Loucy (cell line): Measurements from ENCODE around the gene TOX2.
A peak's percentile ranks its signal among the peaks of the same experiment; 100 is the strongest.

ENCODE experiments used
- H2AFZ ChIP-seq: fragments of 200-600 bp; sonication (generic); 2 replicates; pipeline ENCODE4 v1.6.0; 2016; ENCODE audit warnings: antibody characterized with exemption, mild to moderate bottlenecking, low read length, moderate library complexity
- H3F3A ChIP-seq: fragments of 200-600 bp; 2 replicates; pipeline ENCODE4 v1.6.0; 2016; ENCODE audit warnings: antibody characterized with exemption, low read depth, mild to moderate bottlenecking
- H3K27me3 ChIP-seq: fragments of 200-600 bp; sonication (generic); 2 replicates; pipeline ENCODE4 v1.6.1; 2014; ENCODE audit warnings: low read length, mild to moderate bottlenecking; ENCODE audit not compliant: insufficient read depth, poor library complexity, severe bottlenecking
- H3K36me3 ChIP-seq: fragments of 200-600 bp; sonication (generic); 2 replicates; pipeline ENCODE4 v1.6.1; 2016; ENCODE audit warnings: low read length; ENCODE audit not compliant: insufficient read depth
- H3K4me1 ChIP-seq: fragments of 200-600 bp; sonication (generic); 2 replicates; pipeline ENCODE4 v1.5.1; 2014; ENCODE audit warnings: low read length, mild to moderate bottlenecking; ENCODE audit not compliant: insufficient read depth, poor library complexity, severe bottlenecking
- H3K4me2 ChIP-seq: fragments of 200-600 bp; sonication (generic); 2 replicates; pipeline ENCODE4 v1.6.0; 2014; ENCODE audit warnings: antibody characterized with exemption, low read length, low read depth, mild to moderate bottlenecking; ENCODE audit not compliant: poor library complexity, severe bottlenecking
- H3K4me3 ChIP-seq: fragments of 200-600 bp; sonication (generic); 2 replicates; pipeline ENCODE4 v1.5.1; 2014; ENCODE audit warnings: low read length, mild to moderate bottlenecking, mixed read lengths; ENCODE audit not compliant: poor library complexity, severe bottlenecking
- H3K79me2 ChIP-seq: fragments of 200-600 bp; sonication (generic); 2 replicates; pipeline ENCODE4 v1.6.1; 2014; ENCODE audit warnings: low read length; ENCODE audit not compliant: insufficient read depth
- H3K9ac ChIP-seq: fragments of 200-600 bp; sonication (generic); 2 replicates; pipeline ENCODE4 v1.6.0; 2014; ENCODE audit warnings: mild to moderate bottlenecking, low read depth, low read length, moderate library complexity; ENCODE audit not compliant: poor library complexity, severe bottlenecking
- H3K9me2 ChIP-seq: fragments of 200-600 bp; sonication (generic); replicated peaks from 2 replicates; pipeline ENCODE4 v1.6.1; 2016; ENCODE audit warnings: low read depth, low read length, mixed read lengths
- H3K9me3 ChIP-seq: fragments of 200-600 bp; sonication (generic); 2 replicates; pipeline ENCODE4 v1.6.1; 2014; ENCODE audit warnings: mild to moderate bottlenecking, antibody characterized with exemption, low read length, low read depth; ENCODE audit not compliant: insufficient read depth
- H4K20me1 ChIP-seq: fragments of 200-600 bp; sonication (generic); 2 replicates; pipeline ENCODE4 v1.6.0; 2014; ENCODE audit warnings: antibody characterized with exemption, low read length, mild to moderate bottlenecking; ENCODE audit not compliant: insufficient read depth, poor library complexity, severe bottlenecking
- EZH2phosphoT487 ChIP-seq: fragments of 200-600 bp; IDR thresholded peaks from 2 replicates; pipeline ENCODE4 v1.6.1; 2018; ENCODE audit warnings: antibody characterized with exemption, mild to moderate bottlenecking, moderate library complexity, borderline replicate concordance
- TF ChIP-seq, protein P1 (sequence below): fragments of 200-600 bp; sonication (generic); conservative IDR thresholded peaks from 2 replicates; pipeline ENCODE4 v1.5.1; 2014; ENCODE audit warnings: mild to moderate bottlenecking, antibody characterized with exemption, low read length

TOX2 gene

DNA sequence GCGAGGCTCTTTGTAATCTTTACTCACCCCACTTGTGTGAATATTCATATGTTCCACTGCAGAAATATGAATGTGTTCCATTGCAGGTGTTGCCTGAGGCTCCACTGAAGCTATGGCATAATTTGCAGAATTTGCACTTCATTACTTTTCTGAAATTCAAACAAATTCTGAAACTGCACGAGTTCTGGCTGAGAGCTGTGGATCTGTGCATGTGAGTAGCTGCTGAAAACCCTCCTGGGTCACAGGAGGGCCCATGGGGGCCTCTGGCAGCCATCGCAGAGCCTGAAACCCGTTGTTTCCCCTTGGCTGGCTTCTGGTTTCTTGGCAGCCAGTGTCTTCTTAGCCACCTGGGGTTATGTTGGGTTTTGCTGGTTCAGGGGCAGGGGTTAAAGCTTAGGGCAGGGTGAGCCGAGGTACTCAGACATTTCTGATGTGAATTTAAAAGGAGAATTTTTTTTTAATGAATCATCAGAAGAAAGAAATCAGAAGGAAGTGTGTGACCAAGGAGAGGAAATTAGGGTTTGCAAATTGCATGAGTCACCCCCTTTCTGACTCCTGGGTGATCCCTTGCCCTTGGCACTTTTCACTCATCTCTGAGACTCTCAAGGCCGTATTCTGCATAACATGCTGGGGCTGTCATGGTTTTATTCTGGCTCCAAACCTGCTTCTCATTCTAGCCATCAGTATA, 40.6 kb downstream of the TOX2 start:
- Histone ChIP-seq H3K9me2 (no peaks in the 10 kb centered on the region), H3F3A (peaks cover 17% of the 10 kb centered on the region), H3K79me2 (no peaks in the 10 kb centered on the region), H3K4me3 (peak overlapping the region; percentile 52), H3K27me3 (no peaks in the 10 kb centered on the region), H2AFZ (no peak overlapping the region), H3K4me2 (peak overlapping the region; percentile 59), H3K9me3 (no peaks in the 10 kb centered on the region), H3K4me1 (peaks cover 80% of the 10 kb centered on the region), H3K36me3 (no peaks in the 10 kb centered on the region), H4K20me1 (no peaks in the 10 kb centered on the region), H3K9ac (peak overlapping the region; percentile 35)
- TF ChIP-seq, protein P1, sequence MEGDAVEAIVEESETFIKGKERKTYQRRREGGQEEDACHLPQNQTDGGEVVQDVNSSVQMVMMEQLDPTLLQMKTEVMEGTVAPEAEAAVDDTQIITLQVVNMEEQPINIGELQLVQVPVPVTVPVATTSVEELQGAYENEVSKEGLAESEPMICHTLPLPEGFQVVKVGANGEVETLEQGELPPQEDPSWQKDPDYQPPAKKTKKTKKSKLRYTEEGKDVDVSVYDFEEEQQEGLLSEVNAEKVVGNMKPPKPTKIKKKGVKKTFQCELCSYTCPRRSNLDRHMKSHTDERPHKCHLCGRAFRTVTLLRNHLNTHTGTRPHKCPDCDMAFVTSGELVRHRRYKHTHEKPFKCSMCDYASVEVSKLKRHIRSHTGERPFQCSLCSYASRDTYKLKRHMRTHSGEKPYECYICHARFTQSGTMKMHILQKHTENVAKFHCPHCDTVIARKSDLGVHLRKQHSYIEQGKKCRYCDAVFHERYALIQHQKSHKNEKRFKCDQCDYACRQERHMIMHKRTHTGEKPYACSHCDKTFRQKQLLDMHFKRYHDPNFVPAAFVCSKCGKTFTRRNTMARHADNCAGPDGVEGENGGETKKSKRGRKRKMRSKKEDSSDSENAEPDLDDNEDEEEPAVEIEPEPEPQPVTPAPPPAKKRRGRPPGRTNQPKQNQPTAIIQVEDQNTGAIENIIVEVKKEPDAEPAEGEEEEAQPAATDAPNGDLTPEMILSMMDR, result no peak

DNA sequence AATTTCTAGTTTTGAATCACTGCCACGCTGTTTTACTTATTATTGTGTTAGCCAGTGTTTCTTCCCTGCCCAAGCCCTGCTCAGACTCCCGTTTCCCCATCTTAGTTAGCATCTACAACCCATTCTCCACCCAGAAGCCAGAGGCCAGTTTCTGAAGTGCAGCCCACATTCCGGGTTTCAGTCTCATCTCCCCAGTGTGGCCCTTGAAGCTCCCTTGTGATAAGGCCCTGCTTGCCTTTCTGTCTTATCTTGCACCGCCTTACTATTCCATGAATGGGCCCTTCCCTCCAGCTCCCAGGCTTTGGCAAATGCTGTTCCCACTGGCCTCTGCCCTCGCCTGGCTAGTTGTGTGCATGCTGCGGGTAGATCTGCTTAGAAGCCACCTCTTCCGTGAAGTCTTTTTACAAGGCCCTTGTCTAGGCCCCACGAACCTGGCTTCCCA, 41.1 kb downstream of the TOX2 start:
- Histone ChIP-seq H3K9me2 (no peaks in the 10 kb centered on the region), H3K27me3 (no peaks in the 10 kb centered on the region), H2AFZ (no peak overlapping the region), H3K4me2 (peak overlapping the region; percentile 59), H3K4me1 (peaks cover 79% of the 10 kb centered on the region), H3K9me3 (no peaks in the 10 kb centered on the region), H3F3A (peaks cover 17% of the 10 kb centered on the region), H3K36me3 (no peaks in the 10 kb centered on the region), H4K20me1 (no peaks in the 10 kb centered on the region), H3K9ac (peak overlapping the region; percentile 35), H3K4me3 (peak overlapping the region; percentile 52), H3K79me2 (no peaks in the 10 kb centered on the region)
- TF ChIP-seq EZH2phosphoT487, result no peak
- TF ChIP-seq, protein P1, result no peak

DNA sequence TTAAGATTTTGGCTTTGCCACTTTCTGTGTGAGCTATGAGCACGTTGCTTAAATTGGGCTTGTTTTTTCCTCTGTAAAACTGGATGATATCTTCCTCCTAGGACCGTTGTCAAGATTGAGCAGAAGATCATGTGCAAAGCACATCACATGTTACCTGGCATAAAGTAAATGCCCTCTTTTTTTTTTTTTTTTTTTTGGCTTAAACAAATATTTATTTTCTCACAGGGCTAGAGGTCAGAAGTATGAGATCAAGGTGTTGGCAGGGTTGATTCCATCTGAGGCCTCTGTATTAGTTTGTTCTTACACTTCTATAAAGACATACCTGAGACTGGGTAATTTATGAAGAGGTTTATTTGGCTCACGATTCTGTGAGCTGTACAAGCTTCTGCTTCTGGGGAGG, 42.7 kb downstream of the TOX2 start:
- H3K79me2 ChIP-seq, result no peaks in the 10 kb centered on the region
- H3K27me3 ChIP-seq, result no peaks in the 10 kb centered on the region
- no peaks in the 10 kb centered on the region for H4K20me1 ChIP-seq
- H3K4me2 ChIP-seq, result no peak overlapping the region
- no peak overlapping the region for H2AFZ ChIP-seq
- no peaks in the 10 kb centered on the region for H3K9me2 ChIP-seq
- no peak for TF ChIP-seq EZH2phosphoT487
- TF ChIP-seq, protein P1, result no peak
- H3F3A ChIP-seq, result peaks cover 17% of the 10 kb centered on the region
- peaks cover 71% of the 10 kb centered on the region for H3K4me1 ChIP-seq
- no peaks in the 10 kb centered on the region for H3K36me3 ChIP-seq
- H3K9me3 ChIP-seq, result no peaks in the 10 kb centered on the region
- H3K4me3 ChIP-seq, result no peak overlapping the region
- no peak overlapping the region for H3K9ac ChIP-seq
